Renal cortical epithelial cell (primary cell): Measurements from ENCODE around the gene PRRG4. TPM values are rescaled to one million over a fixed set of nuclear protein-coding genes. Genes with fewer than 3 reads are reported as not detected.
A peak's percentile ranks its signal among the peaks of the same experiment; 100 is the strongest.
"Not testable (repeated sequence)": the region's sequence is repeated elsewhere in the genome, so short reads cannot be mapped to it uniquely, and the experiment has no call there.

Source experiments
- DNase-seq: peaks from one replicate; pipeline ENCODE4 v3.0.0-alpha.2; 2011; ENCODE audit warnings: low read depth
- total RNA-seq: library from RNA; depleted of rRNA; stranded (reverse); fragments of >200 nt; gene quantifications from 2 replicates; pipeline ENCODE4 v1.2.3, GENCODE V29; 2014

Gene PRRG4
- total RNA-seq, 1 donor from 2014 or later, result 11.7 TPM

- no peak for DNase-seq
These were observed 55.8 kb downstream of the PRRG4 start for GRCh38 chr11:32885556-32885955.

GRCh38 chr11:32886180-32886579 lies 56.5 kb downstream of the PRRG4 start:
- DNase-seq, result no peak

GRCh38 chr11:32887707-32888383 lies 58.1 kb downstream of the PRRG4 start:
- not testable (repeated sequence) for DNase-seq

- not testable (repeated sequence) for DNase-seq
These were observed 58.6 kb downstream of the PRRG4 start for GRCh38 chr11:32888384-32888710.

- peak; percentile 53 for DNase-seq
These were observed 59.1 kb downstream of the PRRG4 start for GRCh38 chr11:32888805-32889204.

GRCh38 chr11:32890843-32891656 lies 61.3 kb downstream of the PRRG4 start:
- no peak for DNase-seq

- peak; percentile 15 for DNase-seq
These were observed 62.1 kb downstream of the PRRG4 start for GRCh38 chr11:32891657-32892354.

- DNase-seq, result no peak
These were observed 62.8 kb downstream of the PRRG4 start, which contains the start of gene QSER1 for GRCh38 chr11:32892355-32893092. Gene QSER1 (plus strand): TSS chr11:32892811. CDS start chr11:32893126, 315 bp downstream.

- DNase-seq, result no peak
These were observed 63.3 kb downstream of the PRRG4 start for GRCh38 chr11:32893093-32893342.

GRCh38 chr11:32893343-32894148 lies 63.8 kb downstream of the PRRG4 start:
- peak; percentile 12 for DNase-seq

GRCh38 chr11:32894149-32894827 lies 64.6 kb downstream of the PRRG4 start:
- DNase-seq, result peak; percentile 89

GRCh38 chr11:32894921-32895320 lies 65.2 kb downstream of the PRRG4 start:
- no peak for DNase-seq

GRCh38 chr11:32895471-32895870 lies 65.7 kb downstream of the PRRG4 start:
- DNase-seq, result no peak

- DNase-seq, result no peak
These were observed 67.4 kb downstream of the PRRG4 start for GRCh38 chr11:32897103-32897502.

GRCh38 chr11:32899438-32899837 lies 69.7 kb downstream of the PRRG4 start:
- no peak for DNase-seq

- no peak for DNase-seq
These were observed 72.5 kb downstream of the PRRG4 start for GRCh38 chr11:32902089-32902665.

- peak; percentile 33 for DNase-seq
These were observed 75.4 kb downstream of the PRRG4 start for GRCh38 chr11:32905028-32905667.
